ENCODE data around the gene NR2C1. TPM values are rescaled to one million over a fixed set of nuclear protein-coding genes. Genes with fewer than 3 reads are reported as not detected.
"Not testable (repeated sequence)": the region's sequence is repeated elsewhere in the genome, so short reads cannot be mapped to it uniquely, and the experiment has no call there.

NR2C1 gene
- 10 to 100 TPM; 54.1 to 74.3 (median 66.3) TPM for polyA plus RNA-seq (ENCODE audit: insufficient read length in 4 of 4)

GRCh38 chr12:95072900-95073697, at the start of gene NR2C1:
NR2C1 (minus strand) TSS chr12:95073618; CDS start chr12:95067384, 6,234 bp downstream.
- DNase-seq (ENCODE audit: low read depth in 4 of 4, low spot score in 3 of 4): peak; percentile 87 to 93 (median 89)

GRCh38 chr12:95118788-95119179, 45.4 kb upstream of the NR2C1 start:
- no peak for DNase-seq (ENCODE audit: low read depth in 4 of 4, low spot score in 3 of 4)

GRCh38 chr12:95118138-95118787, 44.8 kb upstream of the NR2C1 start:
- DNase-seq (ENCODE audit: low read depth in 4 of 4, low spot score in 3 of 4): no peak

- peak; percentile 58 to 75 (median 60) for DNase-seq (ENCODE audit: low read depth in 4 of 4, low spot score in 3 of 4)
Observed at GRCh38 chr12:95117178-95117599, 43.8 kb upstream of the NR2C1 start.

GRCh38 chr12:95116773-95117172, 43.4 kb upstream of the NR2C1 start:
- DNase-seq (ENCODE audit: low read depth in 4 of 4, low spot score in 3 of 4): no peak

- DNase-seq (ENCODE audit: low read depth in 4 of 4, low spot score in 3 of 4): no peak
Observed at GRCh38 chr12:95116341-95116740, 42.9 kb upstream of the NR2C1 start.

- no peak for DNase-seq (ENCODE audit: low read depth in 4 of 4, low spot score in 3 of 4)
Observed at GRCh38 chr12:95115641-95116040, 42.2 kb upstream of the NR2C1 start.

- DNase-seq (ENCODE audit: low read depth in 4 of 4, low spot score in 3 of 4): no peak
Observed at GRCh38 chr12:95114766-95115405, 41.5 kb upstream of the NR2C1 start.

- DNase-seq (ENCODE audit: low read depth in 4 of 4, low spot score in 3 of 4): no peak
Observed at GRCh38 chr12:95107362-95107761, 33.9 kb upstream of the NR2C1 start.

- no peak for DNase-seq (ENCODE audit: low read depth in 4 of 4, low spot score in 3 of 4)
Observed at GRCh38 chr12:95105540-95105939, 32.1 kb upstream of the NR2C1 start.

GRCh38 chr12:95104919-95105452, 31.6 kb upstream of the NR2C1 start:
- DNase-seq (ENCODE audit: low read depth in 4 of 4, low spot score in 3 of 4): no peak

- DNase-seq (ENCODE audit: low read depth in 4 of 4, low spot score in 3 of 4): no peak
Observed at GRCh38 chr12:95102916-95103671, 29.7 kb upstream of the NR2C1 start.

GRCh38 chr12:95101957-95102356, 28.5 kb upstream of the NR2C1 start:
- DNase-seq (ENCODE audit: low read depth in 4 of 4, low spot score in 3 of 4): not testable (repeated sequence)

- no peak for DNase-seq (ENCODE audit: low read depth in 4 of 4, low spot score in 3 of 4)
Observed at GRCh38 chr12:95100264-95101190, 27.1 kb upstream of the NR2C1 start.

GRCh38 chr12:95099270-95099790, 25.9 kb upstream of the NR2C1 start:
- DNase-seq (ENCODE audit: low read depth in 4 of 4, low spot score in 3 of 4): no peak

- DNase-seq (ENCODE audit: low read depth in 4 of 4, low spot score in 3 of 4): no peak
Observed at GRCh38 chr12:95096852-95097251, 23.4 kb upstream of the NR2C1 start.

- no peak for DNase-seq (ENCODE audit: low read depth in 4 of 4, low spot score in 3 of 4)
Observed at GRCh38 chr12:95096378-95096777, 23.0 kb upstream of the NR2C1 start.

GRCh38 chr12:95095866-95096265, 22.4 kb upstream of the NR2C1 start:
- not testable (repeated sequence) for DNase-seq (ENCODE audit: low read depth in 4 of 4, low spot score in 3 of 4)

GRCh38 chr12:95089462-95089861, 16.0 kb upstream of the NR2C1 start:
- no peak for DNase-seq (ENCODE audit: low read depth in 4 of 4, low spot score in 3 of 4)

Data from right renal pelvis (tissue), 4 donors.